ENCODE measurements around the gene PDXP. TPM values are rescaled to one million over a fixed set of nuclear protein-coding genes. Genes with fewer than 3 reads are reported as not detected.
A peak's percentile ranks its signal among the peaks of the same experiment; 100 is the strongest.

The PDXP gene
- polyA plus RNA-seq, 3 donors: 14.5 to 19.8 (median 19.0) TPM

GRCh38 chr22:37664249-37665101 lies 6.0 kb downstream of the PDXP start:
- DNase-seq: no peak

DNA sequence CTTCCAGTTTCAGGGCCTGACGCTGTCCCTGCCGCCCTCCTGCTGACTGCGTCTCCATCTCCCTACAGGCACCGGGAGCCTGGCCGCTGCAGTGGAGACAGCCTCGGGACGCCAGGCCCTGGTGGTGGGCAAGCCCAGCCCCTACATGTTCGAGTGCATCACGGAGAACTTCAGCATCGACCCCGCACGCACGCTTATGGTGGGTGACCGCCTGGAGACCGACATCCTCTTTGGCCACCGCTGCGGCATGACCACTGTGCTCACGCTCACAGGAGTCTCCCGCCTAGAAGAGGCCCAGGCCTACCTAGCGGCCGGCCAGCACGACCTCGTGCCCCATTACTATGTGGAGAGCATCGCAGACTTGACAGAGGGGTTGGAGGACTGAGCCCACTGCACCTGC lies 7.0 kb downstream of the PDXP start:
- DNase-seq: no peak

DNA sequence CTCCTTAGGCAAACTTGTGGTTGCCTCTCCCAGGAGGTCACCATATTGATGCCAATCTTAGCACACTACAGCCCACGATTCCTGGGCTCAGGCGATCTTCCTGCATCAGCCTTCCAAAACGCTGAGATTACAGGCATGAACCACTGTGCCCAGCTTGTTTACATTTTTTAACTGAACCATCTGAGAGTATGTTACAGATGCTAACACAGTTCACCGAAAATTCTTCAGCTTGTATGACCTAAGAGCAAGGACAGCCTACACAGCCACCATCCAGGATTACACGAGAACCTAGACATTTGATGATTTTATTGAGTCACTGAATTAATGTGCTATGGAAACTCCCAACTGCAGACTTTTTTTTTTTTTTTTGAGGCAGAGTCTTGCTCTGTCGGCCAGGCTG lies 11.1 kb downstream of the PDXP start:
- DNase-seq: no peak

DNA sequence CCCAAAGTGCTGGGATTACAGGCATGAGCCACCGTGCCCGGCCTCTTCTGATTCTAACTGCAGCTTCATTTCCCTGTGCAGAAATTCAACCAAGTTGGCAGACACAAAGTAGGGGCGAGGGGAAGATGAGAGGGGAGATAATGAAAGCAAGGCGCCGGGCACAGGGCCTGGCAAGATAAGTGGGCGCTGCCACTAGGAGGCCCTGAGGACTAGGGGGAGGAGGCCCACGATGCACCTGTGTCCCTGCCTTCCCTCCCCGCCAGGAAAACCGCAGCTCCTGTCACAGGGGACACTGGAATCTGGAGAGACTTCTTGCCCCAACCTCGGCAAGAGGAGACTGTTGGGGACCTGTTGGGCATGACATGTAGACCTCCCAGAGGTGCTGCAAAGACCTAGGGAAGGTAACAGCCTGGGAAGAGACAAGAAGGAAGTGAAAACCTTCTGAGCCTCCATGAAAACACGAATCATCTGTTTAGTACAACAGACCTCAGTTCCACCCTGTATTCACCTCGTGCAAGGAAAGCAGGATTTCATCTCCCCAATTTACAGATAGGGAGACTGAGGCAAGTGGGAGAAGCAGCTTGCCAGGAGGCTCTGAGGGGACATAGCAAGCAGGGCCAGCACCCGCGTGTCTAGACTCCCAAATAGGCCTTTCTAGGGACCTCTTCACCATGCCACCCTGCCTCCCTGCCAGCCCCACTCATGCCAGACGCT lies 13.8 kb downstream of the PDXP start:
- DNase-seq: no peak

- no peak for DNase-seq
These were observed 14.5 kb downstream of the PDXP start for GRCh38 chr22:37672920-37673455.

DNA sequence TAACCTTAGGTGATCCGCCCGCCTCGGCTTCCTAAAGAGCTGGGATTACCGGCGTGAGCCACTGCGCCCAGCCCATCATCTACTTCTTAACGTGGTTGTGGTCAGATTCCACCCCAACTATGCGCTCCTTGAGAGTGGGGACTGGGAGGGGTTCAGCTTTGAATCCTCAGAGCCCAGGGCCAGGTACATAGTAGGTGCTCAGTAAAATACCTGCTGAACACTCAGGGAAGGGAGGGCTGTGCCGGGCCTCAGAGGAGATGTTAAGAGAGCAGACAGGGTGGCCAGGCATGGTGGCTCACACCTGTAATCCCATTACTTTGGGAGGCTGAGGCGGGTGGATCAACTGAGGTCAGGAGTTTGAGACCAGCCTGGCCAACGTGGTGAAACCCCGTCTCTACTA lies 15.7 kb downstream of the PDXP start:
- DNase-seq: no peak

DNA sequence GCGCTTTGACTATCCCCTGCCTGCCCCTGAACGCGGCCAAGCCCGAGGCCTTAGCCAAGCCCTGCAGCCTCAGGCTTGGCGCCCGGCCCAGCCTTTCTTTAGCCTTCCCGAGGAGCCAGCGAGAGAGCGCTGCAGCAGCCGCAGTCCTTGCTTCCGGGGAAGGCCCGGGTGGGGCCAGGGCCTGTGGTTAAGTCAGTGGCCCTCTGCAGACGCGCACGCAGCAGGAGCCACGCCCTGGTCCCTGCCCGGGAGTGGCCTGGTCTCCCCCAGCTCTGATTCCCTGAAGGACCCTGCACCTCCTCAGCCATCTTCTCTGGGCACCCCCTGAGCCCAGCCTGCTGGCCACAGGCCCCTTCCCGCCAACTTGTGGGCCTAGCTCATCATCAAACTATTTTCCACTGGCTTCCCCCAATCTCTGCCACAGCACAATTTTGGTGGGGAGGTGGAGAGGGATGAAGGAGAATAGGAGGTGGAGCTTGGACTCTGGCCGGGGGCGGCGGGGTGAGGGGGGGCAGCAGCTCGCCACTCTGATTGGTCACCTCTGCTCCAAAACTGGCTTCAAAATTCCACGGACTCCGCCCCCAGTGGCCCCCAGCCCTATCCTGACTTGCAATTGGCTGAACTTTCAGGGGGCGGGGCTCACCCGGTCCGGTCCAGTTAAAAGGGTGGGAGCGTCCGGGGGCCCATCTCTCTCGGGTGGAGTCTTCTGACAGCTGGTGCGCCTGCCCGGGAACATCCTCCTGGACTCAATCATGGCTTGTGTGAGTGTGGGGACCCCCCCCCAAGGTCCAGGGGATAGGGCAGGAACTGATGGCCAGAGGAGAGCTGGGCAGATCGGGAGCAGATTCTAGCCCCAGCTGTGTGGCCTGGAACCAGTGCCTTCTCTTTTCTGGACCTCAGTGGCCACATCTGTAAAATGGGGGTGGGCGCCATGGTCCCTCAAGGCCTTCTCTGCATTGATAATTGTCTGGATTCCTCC lies 16.7 kb downstream of the PDXP start, which contains the start of gene LGALS1:
TSS of gene LGALS1 (plus strand) at position 686 of the 979 bp plus-strand sequence. CDS start at position 753, 67 bp downstream.
- DNase-seq: peak; percentile 86

DNA sequence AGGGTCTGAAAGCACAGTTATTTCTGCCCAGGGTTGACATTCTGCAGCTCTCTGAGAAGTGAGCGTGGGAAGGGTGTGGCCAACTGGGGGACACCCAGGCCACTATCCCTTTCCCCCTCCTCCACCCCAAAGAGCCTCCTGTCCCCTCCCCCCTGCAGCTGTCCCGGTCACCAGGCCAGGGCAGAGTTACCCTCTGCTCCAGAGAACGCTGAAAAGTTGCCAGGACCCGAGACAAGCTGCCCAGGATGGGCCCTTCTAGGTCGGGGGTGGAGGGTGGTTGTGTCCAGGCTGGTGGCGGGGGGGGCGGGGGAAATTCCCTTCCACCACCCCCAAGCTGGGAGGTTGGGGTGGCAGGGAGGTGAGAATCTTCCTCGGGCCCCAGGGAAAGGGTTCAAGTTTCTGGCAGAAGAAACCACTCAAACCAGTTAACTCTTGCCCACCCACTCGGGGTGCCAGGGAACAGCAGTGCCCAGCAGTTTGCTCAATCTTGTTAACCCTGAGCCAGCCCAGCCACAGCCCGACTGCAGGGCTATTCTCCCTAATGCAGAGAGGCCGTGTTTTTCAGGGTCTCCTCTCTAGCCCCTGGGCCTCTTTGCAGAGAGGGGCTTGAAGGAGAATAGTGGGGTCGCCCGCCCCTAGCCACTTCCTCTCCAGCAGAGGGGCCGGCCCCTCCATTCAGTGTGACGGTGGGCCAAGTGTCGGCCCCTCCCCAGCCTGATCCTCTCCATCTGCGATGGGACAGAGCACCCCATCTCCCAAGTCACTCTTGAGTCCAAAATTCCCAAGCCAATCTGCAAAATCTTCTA lies 17.6 kb downstream of the PDXP start:
- no peak for DNase-seq

- peak; percentile 91 for DNase-seq
These were observed 18.4 kb downstream of the PDXP start for GRCh38 chr22:37676736-37677492.

- no peak for DNase-seq
These were observed 19.0 kb downstream of the PDXP start for GRCh38 chr22:37677493-37677974.

DNA sequence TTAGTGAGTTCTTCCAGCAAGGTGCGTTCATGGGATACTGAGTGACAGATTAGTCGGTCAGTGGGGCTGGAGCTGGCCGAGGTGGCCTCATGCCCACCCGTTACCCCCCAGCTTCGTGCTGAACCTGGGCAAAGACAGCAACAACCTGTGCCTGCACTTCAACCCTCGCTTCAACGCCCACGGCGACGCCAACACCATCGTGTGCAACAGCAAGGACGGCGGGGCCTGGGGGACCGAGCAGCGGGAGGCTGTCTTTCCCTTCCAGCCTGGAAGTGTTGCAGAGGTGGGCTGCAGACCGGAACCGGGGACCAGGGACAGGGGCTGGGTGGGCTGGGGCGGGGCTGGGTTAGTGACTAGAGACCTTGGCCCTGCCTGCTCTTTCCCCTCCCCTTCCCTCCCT lies 19.8 kb downstream of the PDXP start:
- no peak for DNase-seq

DNA sequence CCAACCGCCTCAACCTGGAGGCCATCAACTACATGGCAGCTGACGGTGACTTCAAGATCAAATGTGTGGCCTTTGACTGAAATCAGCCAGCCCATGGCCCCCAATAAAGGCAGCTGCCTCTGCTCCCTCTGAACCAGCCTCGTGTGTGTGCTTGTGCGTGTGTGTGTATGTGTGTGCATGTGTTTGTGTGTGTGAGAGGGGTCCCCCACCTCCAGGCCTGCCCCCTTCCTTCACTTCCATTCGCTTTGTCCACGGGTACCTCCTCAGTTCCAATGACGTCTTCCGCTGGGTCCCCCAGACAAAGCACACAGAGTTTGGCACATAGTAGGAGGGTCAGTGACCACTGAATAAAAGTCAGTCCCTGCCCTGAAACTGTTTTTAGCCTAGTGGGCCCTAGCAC lies 21.1 kb downstream of the PDXP start:
- DNase-seq: no peak

- no peak for DNase-seq
These were observed 21.8 kb downstream of the PDXP start for GRCh38 chr22:37680191-37680851.

GRCh38 chr22:37681001-37681424 lies 22.5 kb downstream of the PDXP start:
- DNase-seq: no peak

DNA sequence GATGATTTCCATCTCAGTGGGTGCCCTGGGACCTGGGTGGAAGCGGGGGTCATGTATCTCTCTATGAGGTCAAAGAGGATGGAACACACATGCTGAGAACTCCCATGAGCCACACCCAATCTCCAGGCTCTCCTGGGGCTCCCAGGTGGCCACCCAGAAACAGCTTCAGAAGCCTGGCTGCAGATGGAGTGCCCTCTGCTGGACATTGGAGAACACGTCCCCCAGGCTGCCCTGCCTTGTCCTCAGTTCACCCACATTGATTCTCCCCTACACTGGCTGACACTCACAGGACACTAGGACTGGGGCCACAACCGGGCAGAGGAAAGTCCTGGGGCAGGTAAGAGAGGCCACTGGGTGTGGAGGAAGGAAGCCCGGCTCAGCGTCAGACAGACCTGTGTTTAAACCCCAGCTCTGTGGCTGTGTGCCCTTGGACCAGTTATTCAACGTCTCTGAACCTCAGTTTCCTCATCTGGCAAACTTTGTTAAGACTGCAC lies 23.1 kb downstream of the PDXP start:
- no peak for DNase-seq

DNA sequence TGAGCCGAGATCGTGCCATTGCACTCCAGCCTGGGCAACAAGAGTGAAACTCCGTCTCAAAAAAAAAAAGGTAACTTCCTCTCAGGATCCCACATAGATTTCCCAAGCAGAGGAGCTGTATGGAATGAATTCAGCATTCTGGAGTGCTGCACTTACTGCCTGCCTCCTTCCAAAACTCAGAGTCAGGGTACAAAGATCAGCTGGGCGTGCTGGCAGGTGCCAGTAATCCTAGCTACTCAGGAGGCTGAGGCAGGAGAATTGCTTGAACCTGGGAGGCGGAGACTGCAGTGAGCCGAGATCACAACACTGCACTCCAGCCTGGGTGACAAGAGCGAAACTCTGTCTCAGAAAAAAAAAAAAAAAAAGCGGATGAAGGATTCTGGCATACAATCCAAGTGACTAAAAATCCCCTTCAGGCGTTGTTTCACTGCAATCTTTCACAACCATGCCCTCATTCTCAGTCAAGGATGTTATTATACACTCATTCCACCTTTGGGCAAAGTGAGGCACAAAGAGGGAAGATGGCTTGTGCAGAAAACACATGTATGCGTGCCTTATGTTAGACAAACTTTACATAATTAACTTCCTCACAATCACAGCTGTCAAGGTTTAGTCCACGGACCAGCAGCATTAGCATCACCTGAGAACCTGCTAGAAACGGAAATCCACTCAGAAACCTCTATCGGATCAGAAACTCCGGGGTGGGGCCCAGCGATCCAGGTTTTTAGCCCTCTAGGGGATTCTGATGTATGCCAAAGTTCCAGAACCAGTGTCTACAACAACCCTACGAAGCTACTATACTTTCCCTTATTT lies 26.5 kb downstream of the PDXP start:
- no peak for DNase-seq

DNA sequence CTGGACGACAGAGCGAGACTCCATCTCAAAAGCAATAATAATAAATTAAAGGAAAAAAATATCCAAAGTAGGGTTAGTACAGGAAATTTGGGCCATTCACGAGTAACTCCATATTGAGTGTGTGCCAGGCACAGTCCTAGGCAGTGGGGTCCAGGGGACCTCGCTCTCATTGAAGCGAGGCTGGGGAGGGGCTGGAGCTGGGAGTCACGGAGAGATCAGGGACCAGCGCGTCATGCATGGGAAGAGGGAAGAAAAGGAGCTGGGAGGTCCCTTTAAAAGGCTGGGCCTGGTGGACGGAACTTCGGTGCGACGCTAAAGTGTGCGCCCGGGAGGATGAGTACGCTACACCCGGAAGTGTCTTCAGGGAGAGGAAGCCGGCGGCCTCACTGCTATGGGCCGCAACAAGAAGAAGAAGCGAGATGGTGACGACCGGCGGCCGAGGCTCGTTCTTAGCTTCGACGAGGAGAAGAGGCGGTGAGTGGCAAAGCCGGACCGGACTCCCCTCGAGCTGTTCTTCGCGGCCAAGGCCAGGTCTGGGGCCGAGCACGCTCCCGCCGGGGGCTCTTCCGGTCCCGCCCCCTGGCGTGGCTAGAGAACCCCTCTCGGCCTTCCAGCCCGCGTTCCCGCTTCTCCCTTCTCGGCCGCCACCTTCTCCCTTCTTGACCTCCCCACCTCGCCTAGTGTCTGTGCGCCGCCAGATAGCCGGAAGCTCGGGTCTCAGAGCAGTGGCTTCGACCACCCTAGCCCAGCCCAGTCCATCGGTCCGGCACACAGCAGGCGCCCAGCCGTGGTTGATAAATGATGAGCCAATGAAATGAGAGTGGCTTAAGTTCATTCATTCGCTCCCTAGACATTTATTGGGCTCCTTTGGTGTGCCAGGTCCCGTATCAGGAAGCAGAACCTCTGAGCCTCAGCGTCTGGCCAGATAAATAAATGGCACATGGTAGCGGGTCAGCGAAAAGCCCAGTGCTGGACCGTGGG lies 27.8 kb downstream of the PDXP start, which contains the start of gene NOL12:
TSS of gene NOL12 (plus strand) at position 342 of the 981 bp plus-strand sequence. CDS start at position 392, 50 bp downstream.
- DNase-seq: peak; percentile 88

Measured in renal pelvis (tissue), 4 donors.